Measurements from ENCODE around the gene FBXL5.

GRCh38 chr4:15704129-15704528, 49.0 kb upstream of the FBXL5 start:
- TF ChIP-seq CTCF (IDR thresholded peaks at IDR 0.05; ENCODE audit: low read depth, low read length) (no peak), EZH2phosphoT487 (IDR thresholded peaks at IDR 0.05; ENCODE audit: low read depth) (no peak)

All from OCI-LY3 (cell line).